K562 (cell line): ENCODE results near the gene DYNLT2B. TPM values are rescaled to one million over a fixed set of nuclear protein-coding genes. Genes with fewer than 3 reads are reported as not detected.
A peak's percentile ranks its signal among the peaks of the same experiment; 100 is the strongest.

Source experiments
- ATAC-seq: fragments of 200-7000 bp; cut with Tn5 transposase; 3 replicates; pipeline ENCODE4 v1.9.1; 2020; ENCODE audit warnings: moderate library complexity
- BruUV-seq: library from RNA; stranded (reverse); fragments of 400-500 nt; replicated peaks from 2 replicates; lab custom pipeline; 2021; lab: Mats Ljungman, UMichigan
- CTCF ChIA-PET: fragments of 300-600 bp; formaldehyde crosslinking; extraction: SDS; loops from one replicate; lab custom pipeline; 2021; ENCODE audit warnings: low intra/inter-chr PET ratio; lab: Yijun Ruan, JAX
- POLR2A ChIA-PET: fragments of 300-600, 350-650 bp; sonication (Branson Sonifier 250); formaldehyde crosslinking; extraction: SDS; loops from one replicate; lab custom pipeline; 2021; ENCODE audit warnings: antibody characterized with exemption, inconsistent platforms; lab: Yijun Ruan, JAX
- DNase-seq, 4 experiments: peaks; one replicate each; pipeline versions ENCODE4 v3.0.0 to v3.0.0-alpha.2; 2011 to 2018; ENCODE audit warnings: low spot score in 3 of 4, mixed read lengths in 3 of 4; ENCODE audit errors: extremely low read depth in 1 of 4
- FAIRE-seq: peaks from 2 replicates; lab custom pipeline; 2011; peaks lifted over from hg19 to GRCh38; lab: Jason Lieb, UNC
- H2AFZ ChIP-seq: 2 replicates; pipeline ENCODE4 v1.6.0; 2011; ENCODE audit warnings: low read depth, low read length, control low read depth, inconsistent platforms
- H3K27ac ChIP-seq: fragments of 200-600 bp; 3 replicates; pipeline ENCODE4 v1.8.0; 2011; ENCODE audit warnings: low read depth, mild to moderate bottlenecking, control low read depth, inconsistent platforms, low read length, moderate library complexity, mixed read lengths; ENCODE audit errors: extremely low read depth
- H3K27me3 ChIP-seq, 2 experiments: fragments of 300-600 bp in 1 of 2; 2 replicates in 1 of 2; 3 replicates in 1 of 2; pipeline versions ENCODE4 v1.6.0 to v1.8.0; 2011; ENCODE audit warnings: inconsistent platforms in 2 of 2, low read length in 2 of 2, mild to moderate bottlenecking in 1 of 2, mixed read lengths in 1 of 2, moderate library complexity in 1 of 2; ENCODE audit not compliant: control insufficient read depth in 2 of 2, insufficient read depth in 2 of 2
- H3K36me3 ChIP-seq: fragments of 300-600 bp; 3 replicates; pipeline ENCODE4 v1.8.0; 2011; ENCODE audit warnings: mild to moderate bottlenecking, low read length, inconsistent platforms; ENCODE audit not compliant: control insufficient read depth, insufficient read depth
- H3K4me1 ChIP-seq, 2 experiments: fragments of 200-600 bp in 1 of 2; replicated peaks in 1 of 2; 2 replicates in 1 of 2; 3 replicates in 1 of 2; pipeline versions ENCODE4 v1.5.1 to v1.8.0; 2011; ENCODE audit warnings: inconsistent platforms in 2 of 2, low read length in 2 of 2, mild to moderate bottlenecking in 1 of 2, mixed read lengths in 1 of 2, moderate library complexity in 1 of 2; ENCODE audit not compliant: control insufficient read depth in 2 of 2, insufficient read depth in 2 of 2
- H3K4me2 ChIP-seq: 2 replicates; pipeline ENCODE4 v1.6.1; 2011; ENCODE audit warnings: low read length, control low read depth, inconsistent platforms, mixed read lengths; ENCODE audit not compliant: insufficient read depth
- H3K4me3 ChIP-seq: fragments of 200-600 bp; sonication (generic), shearing (Covaris generic); 2 replicates; pipeline ENCODE4 v1.5.1; 2016; ENCODE audit warnings: control low read depth, inconsistent platforms
- H3K79me2 ChIP-seq: fragments of 200-600 bp; 3 replicates; pipeline ENCODE4 v1.8.0; 2011; ENCODE audit warnings: low read length, inconsistent platforms; ENCODE audit not compliant: control insufficient read depth, insufficient read depth
- H3K9ac ChIP-seq, 2 experiments: 2 replicates each; pipeline versions ENCODE4 v1.6.0 to v1.6.1; 2011; ENCODE audit warnings: low read depth in 2 of 2, low read length in 2 of 2, control low read depth in 1 of 2, inconsistent platforms in 1 of 2, mild to moderate bottlenecking in 1 of 2, mixed read lengths in 1 of 2; ENCODE audit not compliant: insufficient read depth in 1 of 2
- H3K9me1 ChIP-seq: one replicate; pipeline ENCODE4 v1.6.0; 2011; ENCODE audit warnings: inconsistent platforms, mild to moderate bottlenecking, low read length, moderate library complexity; ENCODE audit not compliant: control insufficient read depth, insufficient read depth
- H3K9me3 ChIP-seq: replicated peaks from 2 replicates; pipeline ENCODE4 v1.5.1; 2011; ENCODE audit warnings: low read depth, low read length, inconsistent platforms; ENCODE audit not compliant: control insufficient read depth, insufficient read depth
- H4K20me1 ChIP-seq: replicated peaks from 2 replicates; pipeline ENCODE4 v1.6.1; 2011; ENCODE audit warnings: low read length, inconsistent platforms, mixed read lengths; ENCODE audit not compliant: control insufficient read depth, insufficient read depth
- CEBPB ChIP-seq: fragments of 450-650 bp; IDR thresholded peaks from 2 replicates; pipeline ENCODE4 v1.6.1; 2016; ENCODE audit warnings: missing genetic modification characterization, missing compliant biosample characterization
- E2F6 ChIP-seq, 2 experiments: IDR thresholded peaks; 2 replicates each; pipeline ENCODE4 v1.6.1; 2011; ENCODE audit warnings: borderline replicate concordance in 1 of 2, control low read depth in 1 of 2, low read depth in 1 of 2, low read length in 1 of 2, mild to moderate bottlenecking in 1 of 2, mixed read lengths in 1 of 2, moderate library complexity in 1 of 2; ENCODE audit not compliant: insufficient read depth in 1 of 2, insufficient read length in 1 of 2, poor library complexity in 1 of 2, severe bottlenecking in 1 of 2; ENCODE audit errors: extremely low read depth in 1 of 2
- FOSL1 ChIP-seq: fragments of 200-800 bp; sonication (Bioruptor generic); conservative IDR thresholded peaks from 2 replicates; pipeline ENCODE4 v1.6.1; 2016; ENCODE audit warnings: missing genetic modification characterization, missing compliant biosample characterization
- MAFG ChIP-seq: fragments of 450-650 bp; conservative IDR thresholded peaks from 2 replicates; pipeline ENCODE4 v1.6.1; 2016; ENCODE audit warnings: missing genetic modification characterization, missing compliant biosample characterization
- MAFK ChIP-seq: IDR thresholded peaks from 2 replicates; pipeline ENCODE4 v1.6.1; 2011; ENCODE audit warnings: low read length, improper control_type of control experiment
- POLR2AphosphoS2 ChIP-seq: IDR thresholded peaks from 2 replicates; pipeline ENCODE4 v1.6.1; 2012; ENCODE audit warnings: low read length, improper control_type of control experiment
- TGIF2 ChIP-seq: sonication (generic); formaldehyde crosslinking; IDR thresholded peaks from 2 replicates; pipeline ENCODE4 v1.8.1; 2022; ENCODE audit warnings: mild to moderate bottlenecking, missing genetic modification reagents, moderate library complexity
- THRAP3 ChIP-seq: fragments of 450-650 bp; IDR thresholded peaks from 2 replicates; pipeline ENCODE4 v1.6.1; 2016; ENCODE audit warnings: mild to moderate bottlenecking, inconsistent platforms, borderline replicate concordance
- TSHZ1 ChIP-seq: fragments of 250-450 bp; sonication (Bioruptor Pico); IDR thresholded peaks from 2 replicates; pipeline ENCODE4 v1.4.0; 2020; ENCODE audit warnings: mild to moderate bottlenecking, moderate library complexity
- ZNF277 ChIP-seq: fragments of 250-450 bp; sonication (Bioruptor Pico); IDR thresholded peaks from 2 replicates; pipeline ENCODE4 v1.8.0; 2022; ENCODE audit warnings: inconsistent platforms, mild to moderate bottlenecking, moderate library complexity, borderline replicate concordance
- ZNF316 ChIP-seq: fragments of 450-650 bp; IDR thresholded peaks from 2 replicates; pipeline ENCODE4 v1.6.1; 2016
- ZNF41 ChIP-seq: fragments of 250-450 bp; sonication (Bioruptor Pico); conservative IDR thresholded peaks from 2 replicates; pipeline ENCODE4 v1.4.0; 2020; ENCODE audit warnings: mild to moderate bottlenecking
- ZNF561 ChIP-seq: fragments of 450-650 bp; formaldehyde crosslinking; conservative IDR thresholded peaks from 2 replicates; pipeline ENCODE4 v1.4.0; 2020; ENCODE audit warnings: mild to moderate bottlenecking, moderate library complexity
- WGBS: fragments of 100-300 bp; shearing (Covaris generic); methylation state at CpG from one replicate; pipeline ENCODE4 v1.1.6; 2016; ENCODE audit warnings: low coverage, mixed read lengths; ENCODE audit not compliant: insufficient coverage; ENCODE audit errors: missing lambda C conversion rate; 5-methylcytosine and 5-hydroxymethylcytosine counted together
- in situ Hi-C: fragments of 300-500 bp; cut with MboI; formaldehyde crosslinking; loops from 4 replicates; pipeline ENCODE4 v1.15.0; 2018; ENCODE audit warnings: inconsistent platforms, mixed read lengths
- intact Hi-C: fragments of 100-400 bp; cut with micrococcal nuclease; formaldehyde crosslinking; loops from 2 replicates; pipeline ENCODE4 v1.14.2; 2022
- polyA plus RNA-seq, 8 experiments: library from polyadenylated mRNA; depleted of rRNA in 4 of 8; stranded (reverse) in 5 of 8; unstranded in 3 of 8; fragments of >200 nt; fragmentation: Nextera tagmentation in 2 of 8; fragmentation: Illumina TruSeq in 1 of 8; extraction: Ambion mirVana in 2 of 8; extraction: Trizol in 1 of 8; gene quantifications; 2 replicates each; pipeline versions ENCODE4 v1.2.1 to v1.2.3, GENCODE V29; 2011 to 2014; ENCODE audit warnings: inconsistent platforms in 1 of 8, missing spikeins in 1 of 8
- total RNA-seq, 7 experiments: library from RNA; depleted of rRNA in 6 of 7; stranded (reverse); fragments of >200 nt in 6 of 7; fragmentation: Illumina TruSeq in 2 of 7; extraction: Trizol in 2 of 7; gene quantifications; 2 replicates each; pipeline versions ENCODE4 v1.2.1 to v1.2.3, GENCODE V29; 2011 to 2021; ENCODE audit warnings: low replicate concordance in 1 of 7
- TF ChIP-seq, protein P1 (sequence below): fragments of 250-450 bp; sonication (Bioruptor Pico); IDR thresholded peaks from 2 replicates; pipeline ENCODE4 v1.4.0; 2020; ENCODE audit warnings: mild to moderate bottlenecking, moderate library complexity

Gene DYNLT2B
- total and polyA plus RNA-seq, 9 of the 15 experiments (the other 6 are each of a cell fraction or from before 2014, with no cell fraction given), result 6.5 to 19.9 (median 8.7) TPM

DNA sequence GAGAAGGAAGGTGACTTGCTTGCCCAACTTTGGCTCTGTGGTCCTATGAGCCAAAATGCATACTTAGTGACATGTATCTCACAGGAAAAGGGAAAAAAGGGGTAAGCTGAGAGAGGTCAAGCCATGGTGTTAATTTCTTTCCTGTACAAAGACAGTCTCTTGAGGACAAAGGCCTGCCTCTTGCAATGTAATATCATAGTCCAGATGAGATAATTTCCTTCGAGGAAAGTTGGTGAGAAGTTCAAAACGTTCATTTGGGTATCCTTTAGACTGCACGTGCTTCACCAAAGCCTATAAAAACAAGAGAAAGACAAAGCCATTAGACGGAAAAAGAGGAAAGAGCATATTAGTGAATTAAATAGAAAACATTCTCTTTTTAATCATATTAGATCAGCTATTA, 38.5 kb upstream of the DYNLT2B start (continued):
- no peak for TF ChIP-seq ZNF277

DNA sequence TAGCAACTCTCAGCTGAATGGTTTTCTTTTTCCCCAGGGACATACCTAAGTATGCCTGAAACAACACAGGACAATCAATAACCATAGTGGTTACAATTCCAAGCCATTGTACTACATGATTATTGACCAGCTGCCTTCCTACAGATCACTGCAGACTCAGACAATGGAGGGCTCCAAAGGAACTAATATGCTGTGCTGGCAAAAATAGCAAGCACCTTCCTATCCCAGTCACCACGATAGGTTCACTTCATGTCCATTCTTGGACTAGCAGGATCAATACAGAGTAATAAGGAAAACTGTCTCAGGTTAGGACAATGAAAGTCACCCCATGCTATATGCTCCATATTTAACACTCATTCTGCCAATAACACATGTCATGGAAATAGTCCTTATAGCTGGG, 37.6 kb upstream of the DYNLT2B start:
- Histone ChIP-seq H3K27me3 (no peaks in the 10 kb centered on the region), H4K20me1 (no peaks in the 10 kb centered on the region), H3K4me1 (peaks cover 0 to 7% of the 10 kb centered on the region in 2 experiments; a peak in 2 of 5 replicates), H2AFZ (no peak overlapping the region), H3K36me3 (peaks cover 48% of the 10 kb centered on the region), H3K9me3 (no peaks in the 10 kb centered on the region), H3K9ac (no peak overlapping the region), H3K79me2 (no peaks in the 10 kb centered on the region), H3K4me2 (no peak overlapping the region), H3K9me1 (no peaks in the 10 kb centered on the region), H3K4me3 (no peak overlapping the region), H3K27ac (no peak overlapping the region)
- 88% methylated on average over 1 of the region's 1 CpG for WGBS
- ChIA-PET POLR2A (interaction anchor here (0.9 to 2.3 kb wide), 4 partner anchors 14 to 65 kb away, joined by 3 to 7 read pairs (median 4); no protein-coding TSS in a partner anchor), CTCF (no interaction called here)
- ATAC-seq (no peak), FAIRE-seq (no peak), DNase-seq (no peak)
- in situ Hi-C loops (no loop called here), intact Hi-C loops (no loop called here)
- BruUV-seq, result no TSS peak
- TF ChIP-seq E2F6 (IDR thresholded peaks at IDR 0.05; ENCODE audit: borderline replicate concordance in 1 of 2, extremely low read depth in 1 of 2, insufficient read depth in 1 of 2, insufficient read length in 1 of 2, low read depth in 1 of 2, low read length in 1 of 2, poor library complexity in 1 of 2, severe bottlenecking in 1 of 2) (no peak), CEBPB (no peak), THRAP3 (no peak), TSHZ1 (CRISPR knock-in tag) (no peak), MAFK (0 out of 2 replicates have a peak, but pooled peaks have one; percentile 17), POLR2AphosphoS2 (no peak), TGIF2 (no peak), ZNF561 (CRISPR knock-in tag) (no peak), FOSL1 (tag) (no peak), ZNF41 (CRISPR knock-in tag) (no peak), ZNF316 (peak; percentile 80), MAFG (peak; percentile 25; the same call in 1 of the 2 replicates)
- TF ChIP-seq, protein P1, sequence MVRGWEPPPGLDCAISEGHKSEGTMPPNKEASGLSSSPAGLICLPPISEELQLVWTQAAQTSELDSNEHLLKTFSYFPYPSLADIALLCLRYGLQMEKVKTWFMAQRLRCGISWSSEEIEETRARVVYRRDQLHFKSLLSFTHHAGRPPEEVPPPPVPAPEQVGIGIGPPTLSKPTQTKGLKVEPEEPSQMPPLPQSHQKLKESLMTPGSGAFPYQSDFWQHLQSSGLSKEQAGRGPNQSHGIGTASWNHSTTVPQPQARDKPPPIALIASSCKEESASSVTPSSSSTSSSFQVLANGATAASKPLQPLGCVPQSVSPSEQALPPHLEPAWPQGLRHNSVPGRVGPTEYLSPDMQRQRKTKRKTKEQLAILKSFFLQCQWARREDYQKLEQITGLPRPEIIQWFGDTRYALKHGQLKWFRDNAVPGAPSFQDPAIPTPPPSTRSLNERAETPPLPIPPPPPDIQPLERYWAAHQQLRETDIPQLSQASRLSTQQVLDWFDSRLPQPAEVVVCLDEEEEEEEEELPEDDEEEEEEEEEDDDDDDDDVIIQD (CRISPR knock-in tag), result no peak
